GDM1 (cell line): ENCODE measurements around the gene ZNF366.
"Not testable (repeated sequence)": the region's sequence is repeated elsewhere in the genome, so short reads cannot be mapped to it uniquely, and the experiment has no call there.

Experiments used
- DNase-seq: peaks from one replicate; lab custom pipeline; 2025; lab: John Stamatoyannopoulos, UW

The ZNF366 gene

DNA sequence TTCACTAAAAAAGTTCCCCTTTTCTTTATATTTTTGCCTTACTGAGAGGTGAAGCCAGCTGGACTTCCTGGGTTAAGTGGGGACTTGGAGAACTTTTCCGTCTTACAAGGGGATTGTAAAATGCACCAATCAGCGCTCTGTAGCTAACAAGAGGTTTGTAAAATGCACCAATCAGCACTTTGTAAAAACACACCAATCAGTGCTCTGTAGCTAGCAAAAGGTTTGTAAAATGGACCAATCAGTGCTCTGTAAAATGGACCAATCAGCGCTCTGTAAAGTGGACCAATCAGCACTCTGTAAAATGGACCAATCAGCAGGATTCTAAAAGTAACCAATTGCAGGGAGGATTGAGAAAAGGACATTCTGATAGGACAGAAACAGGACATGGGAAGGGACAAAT, 102.4 kb downstream of the ZNF366 start:
- DNase-seq, result not testable (repeated sequence)

DNA sequence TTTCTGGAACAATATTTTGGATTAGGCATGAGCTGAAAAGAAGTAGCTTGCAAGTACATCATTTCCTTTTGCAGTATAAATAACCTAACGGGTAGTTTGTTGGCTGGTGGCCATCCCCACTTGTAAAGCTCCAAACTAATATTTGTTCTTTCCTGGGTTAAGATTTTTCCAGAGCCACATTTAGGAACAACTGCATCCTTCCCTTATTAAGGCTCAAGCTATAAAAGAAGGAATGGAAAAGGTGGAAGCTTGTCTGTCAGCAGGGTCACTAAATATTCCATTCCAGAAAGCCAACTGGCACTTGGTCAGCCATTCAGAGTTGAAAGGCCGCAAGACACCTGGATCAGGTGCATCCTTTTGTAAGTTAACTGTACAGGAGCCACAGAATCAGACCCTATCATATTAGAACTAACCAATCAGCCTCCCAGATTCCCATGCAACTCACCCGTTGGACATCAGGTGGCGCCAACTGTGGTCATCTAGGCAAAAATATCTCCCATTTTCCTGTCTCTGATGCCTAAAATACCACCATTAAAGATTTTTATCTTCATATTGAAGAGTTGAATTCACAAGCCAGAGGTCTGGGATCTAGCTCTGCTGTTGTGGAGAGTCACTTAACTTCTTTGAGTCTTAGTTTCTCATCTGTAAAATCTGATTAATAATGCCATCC, 104.1 kb downstream of the ZNF366 start:
- no peak for DNase-seq

DNA sequence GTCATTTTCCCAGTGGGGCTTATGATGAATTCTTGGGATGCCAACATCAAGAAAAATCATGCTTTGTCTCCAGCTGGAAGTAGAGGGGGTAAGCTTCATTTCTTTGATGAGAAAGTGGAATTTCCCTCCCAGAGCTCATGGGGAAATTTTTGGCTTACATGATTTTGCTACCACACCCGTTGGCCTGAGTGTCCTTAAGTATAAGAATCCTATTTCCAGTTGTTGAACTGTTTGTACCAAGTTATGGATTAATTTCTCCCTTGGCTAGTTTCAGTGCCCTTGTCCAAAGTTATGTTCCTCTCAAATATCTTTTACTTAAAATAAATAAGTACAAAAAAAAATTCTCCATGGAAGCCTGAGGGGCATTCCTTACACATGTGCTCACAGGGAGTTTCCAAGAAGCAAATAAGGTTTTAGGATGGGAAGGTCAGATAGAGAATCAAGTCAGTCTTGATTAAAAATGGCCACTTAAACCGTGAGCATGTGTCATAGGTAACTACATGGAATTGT, 104.8 kb downstream of the ZNF366 start:
- DNase-seq, result no peak

DNA sequence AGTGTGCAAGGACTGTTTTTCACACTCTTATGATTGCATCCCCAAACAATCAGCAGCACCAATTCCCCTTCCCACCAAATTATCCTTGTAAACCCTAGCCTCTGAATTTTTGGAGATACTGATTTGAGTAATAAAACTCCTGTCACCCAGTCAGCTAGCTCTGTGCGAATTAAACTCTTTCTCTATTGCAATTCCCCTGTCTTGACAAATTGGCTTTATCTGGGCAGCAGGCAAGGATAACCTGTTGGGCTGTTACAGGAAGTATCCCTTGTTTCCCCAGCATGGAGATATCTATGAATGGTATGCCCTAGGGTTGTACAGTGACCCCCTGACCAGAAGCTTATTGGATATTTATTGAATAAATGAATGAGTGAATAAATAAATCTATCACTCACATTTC, 106.3 kb downstream of the ZNF366 start:
- no peak for DNase-seq

DNA sequence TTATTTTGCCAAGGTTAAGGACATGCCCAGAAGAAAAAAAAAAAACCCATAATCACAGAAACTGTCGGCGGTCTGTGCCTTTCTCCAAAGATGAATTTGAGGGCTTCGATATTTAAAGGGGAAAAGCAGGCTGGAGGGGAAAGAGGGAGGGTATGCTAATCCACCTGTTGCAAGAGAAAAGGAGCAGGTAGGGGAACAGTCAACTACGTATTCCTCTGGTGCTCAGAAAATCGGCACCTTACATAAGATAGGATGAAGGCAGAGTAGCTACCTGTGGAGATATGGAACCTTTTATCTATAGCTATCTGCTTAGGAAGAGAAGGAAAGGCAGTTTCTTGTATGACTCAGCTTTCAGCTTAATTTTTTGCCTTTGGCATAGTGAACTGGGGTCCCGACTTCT, 109.4 kb downstream of the ZNF366 start:
- DNase-seq, result no peak

DNA sequence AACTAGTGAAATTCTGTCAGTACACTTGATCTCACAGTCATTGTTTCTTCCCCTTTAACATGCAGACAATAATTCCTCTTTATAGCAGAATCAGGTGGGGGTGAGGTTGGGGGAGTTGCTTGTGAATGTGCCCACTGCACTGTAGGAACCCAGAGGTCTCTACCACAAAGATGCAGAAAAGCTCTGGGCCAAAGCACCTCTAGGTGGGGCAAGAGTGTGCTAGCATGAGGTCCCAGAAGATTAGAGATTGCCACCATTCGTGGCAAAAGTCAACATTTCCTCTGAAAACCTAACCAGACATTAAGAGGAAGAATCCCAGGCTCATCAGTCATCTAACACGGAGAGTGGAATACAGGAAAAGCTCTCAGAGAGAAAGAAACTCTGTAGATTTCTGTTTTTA, 112.5 kb downstream of the ZNF366 start:
- peak; percentile 28 for DNase-seq

DNA sequence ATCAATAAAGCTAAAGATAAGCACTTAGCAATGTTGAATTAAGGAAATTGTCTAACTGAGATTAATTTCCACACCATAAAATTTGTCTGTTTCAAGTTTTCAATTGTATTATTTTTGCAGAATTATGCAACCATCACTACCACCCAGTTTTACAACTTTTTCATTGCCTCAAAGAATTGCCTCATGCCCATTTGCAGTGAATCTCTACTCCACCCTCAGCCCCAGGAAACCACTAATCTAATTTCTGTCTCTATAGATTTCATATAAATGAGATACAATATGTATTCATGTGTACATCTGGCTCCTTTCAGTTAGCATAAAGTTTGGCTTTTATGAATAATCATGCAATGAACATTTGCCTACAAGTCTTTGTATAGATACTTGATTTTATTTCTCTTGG, 114.2 kb downstream of the ZNF366 start:
- DNase-seq, result no peak
